ENCODE measurements around the gene ECPAS.
"Not testable (repeated sequence)": the region's sequence is repeated elsewhere in the genome, so short reads cannot be mapped to it uniquely, and the experiment has no call there.

DNA sequence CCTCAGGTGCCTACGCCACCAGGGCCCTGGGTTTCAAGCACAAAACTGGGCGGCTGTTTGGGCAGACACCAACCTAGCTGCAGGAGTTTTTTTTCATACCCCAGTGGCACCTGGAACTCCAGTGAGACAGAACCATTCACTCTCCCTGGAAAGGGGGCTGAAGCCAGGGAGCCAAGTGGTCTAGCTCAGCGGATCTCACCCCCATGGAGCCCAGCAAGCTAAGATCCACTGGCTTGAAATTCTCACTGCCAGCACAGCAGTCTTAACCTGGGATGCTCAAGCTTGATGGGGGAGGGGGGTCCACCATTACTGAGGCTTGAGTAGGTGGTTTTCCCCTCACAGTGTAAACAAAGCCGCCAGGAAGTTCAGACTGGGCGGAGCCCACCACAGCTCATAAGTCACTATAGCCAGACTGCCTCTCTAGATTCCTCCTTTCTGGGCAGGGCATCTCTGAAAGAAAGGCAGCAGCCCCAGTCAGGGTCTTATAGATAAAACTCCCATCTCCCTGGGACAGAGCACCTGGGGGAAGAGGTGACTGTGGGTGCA lies 149.8 kb downstream of the ECPAS start:
- TF ChIP-seq, protein P1, sequence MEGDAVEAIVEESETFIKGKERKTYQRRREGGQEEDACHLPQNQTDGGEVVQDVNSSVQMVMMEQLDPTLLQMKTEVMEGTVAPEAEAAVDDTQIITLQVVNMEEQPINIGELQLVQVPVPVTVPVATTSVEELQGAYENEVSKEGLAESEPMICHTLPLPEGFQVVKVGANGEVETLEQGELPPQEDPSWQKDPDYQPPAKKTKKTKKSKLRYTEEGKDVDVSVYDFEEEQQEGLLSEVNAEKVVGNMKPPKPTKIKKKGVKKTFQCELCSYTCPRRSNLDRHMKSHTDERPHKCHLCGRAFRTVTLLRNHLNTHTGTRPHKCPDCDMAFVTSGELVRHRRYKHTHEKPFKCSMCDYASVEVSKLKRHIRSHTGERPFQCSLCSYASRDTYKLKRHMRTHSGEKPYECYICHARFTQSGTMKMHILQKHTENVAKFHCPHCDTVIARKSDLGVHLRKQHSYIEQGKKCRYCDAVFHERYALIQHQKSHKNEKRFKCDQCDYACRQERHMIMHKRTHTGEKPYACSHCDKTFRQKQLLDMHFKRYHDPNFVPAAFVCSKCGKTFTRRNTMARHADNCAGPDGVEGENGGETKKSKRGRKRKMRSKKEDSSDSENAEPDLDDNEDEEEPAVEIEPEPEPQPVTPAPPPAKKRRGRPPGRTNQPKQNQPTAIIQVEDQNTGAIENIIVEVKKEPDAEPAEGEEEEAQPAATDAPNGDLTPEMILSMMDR (IDR thresholded peaks at IDR 0.05; ENCODE audit: insufficient read depth, low read depth, low read length), result not testable (repeated sequence)
- not testable (repeated sequence) for TF ChIP-seq EZH2 (IDR thresholded peaks at IDR 0.05; ENCODE audit: insufficient read depth, low read length)

All from astrocyte (in vitro differentiated cells and primary cell).